Mesenchymal stem cell (in vitro differentiated cells and primary cell): Measurements from ENCODE around the gene NFE2L1.

ENCODE experiments used
- DNase-seq: peaks from one replicate; pipeline ENCODE4 v3.0.0-alpha.2; 2013
- H2AFZ ChIP-seq: one replicate; pipeline ENCODE4 v1.6.1; 2013; ENCODE audit warnings: low read depth, mild to moderate bottlenecking, control low read depth, inconsistent platforms, low read length, moderate library complexity
- H2AK5ac ChIP-seq: 2 replicates; pipeline ENCODE4 v1.6.1; 2013; ENCODE audit warnings: low read length, moderate library complexity, mild to moderate bottlenecking, inconsistent platforms; ENCODE audit not compliant: severe bottlenecking
- H2BK120ac ChIP-seq: one replicate; pipeline ENCODE4 v1.6.1; 2013; ENCODE audit warnings: low read depth, mild to moderate bottlenecking, inconsistent platforms, low read length, moderate library complexity
- H2BK12ac ChIP-seq, 2 experiments: one replicate each; pipeline ENCODE4 v1.6.1; 2013; ENCODE audit warnings: inconsistent platforms in 2 of 2, low read length in 2 of 2, mild to moderate bottlenecking in 2 of 2, moderate library complexity in 2 of 2, control low read depth in 1 of 2
- H2BK15ac ChIP-seq: one replicate; pipeline ENCODE4 v1.6.1; 2013; ENCODE audit warnings: mild to moderate bottlenecking, low read depth, inconsistent platforms; ENCODE audit not compliant: poor library complexity, severe bottlenecking
- H2BK5ac ChIP-seq: 2 replicates; pipeline ENCODE4 v1.6.1; 2013; ENCODE audit warnings: low read depth, mild to moderate bottlenecking, low read length, control low read depth, inconsistent platforms; ENCODE audit not compliant: poor library complexity, severe bottlenecking
- H3K14ac ChIP-seq, 2 experiments: one replicate each; pipeline ENCODE4 v1.6.1; 2013; ENCODE audit warnings: inconsistent platforms in 2 of 2, low read length in 2 of 2, control low read depth in 1 of 2, mild to moderate bottlenecking in 1 of 2, moderate library complexity in 1 of 2
- H3K18ac ChIP-seq, 2 experiments: one replicate each; pipeline ENCODE4 v1.6.1; 2013; ENCODE audit warnings: inconsistent platforms in 2 of 2, low read length in 2 of 2, control low read depth in 1 of 2, low read depth in 1 of 2, mild to moderate bottlenecking in 1 of 2
- H3K23ac ChIP-seq, 2 experiments: one replicate each; pipeline ENCODE4 v1.6.1; 2013; ENCODE audit warnings: inconsistent platforms in 2 of 2, low read length in 2 of 2, mild to moderate bottlenecking in 2 of 2, moderate library complexity in 2 of 2, control low read depth in 1 of 2
- H3K27ac ChIP-seq: 2 replicates; pipeline ENCODE4 v1.5.1; 2013; ENCODE audit warnings: mild to moderate bottlenecking, moderate library complexity, low read length, control low read depth, inconsistent platforms; ENCODE audit not compliant: poor library complexity, severe bottlenecking
- H3K27me3 ChIP-seq, 2 experiments: 2 replicates each; pipeline versions ENCODE4 v1.6.1 to v1.7.0; 2013; ENCODE audit warnings: low read length in 2 of 2, mild to moderate bottlenecking in 2 of 2, moderate library complexity in 2 of 2, control low read depth in 1 of 2, inconsistent platforms in 1 of 2; ENCODE audit not compliant: control insufficient read depth in 1 of 2, insufficient read depth in 1 of 2
- H3K36me3 ChIP-seq, 2 experiments: 2 replicates each; pipeline versions ENCODE4 v1.6.1 to v1.7.0; 2013; ENCODE audit warnings: low read length in 2 of 2, control low read depth in 1 of 2, inconsistent platforms in 1 of 2, low read depth in 1 of 2, mild to moderate bottlenecking in 1 of 2; ENCODE audit not compliant: insufficient read depth in 2 of 2, control insufficient read depth in 1 of 2
- H3K4ac ChIP-seq, 2 experiments: one replicate each; pipeline ENCODE4 v1.6.1; 2013; ENCODE audit warnings: inconsistent platforms in 2 of 2, low read length in 2 of 2, mild to moderate bottlenecking in 2 of 2, moderate library complexity in 2 of 2, control low read depth in 1 of 2, low read depth in 1 of 2
- H3K4me1 ChIP-seq: 2 replicates; pipeline ENCODE4 v1.6.1; 2013; ENCODE audit warnings: low read depth, low read length, control low read depth; ENCODE audit not compliant: control insufficient read depth, insufficient read depth
- H3K4me2 ChIP-seq: 2 replicates; pipeline ENCODE4 v1.6.1; 2013; ENCODE audit warnings: low read length, mild to moderate bottlenecking, inconsistent platforms; ENCODE audit not compliant: poor library complexity, severe bottlenecking
- H3K4me3 ChIP-seq, 2 experiments: 2 replicates each; pipeline versions ENCODE4 v1.5.1 to v1.7.0; 2013; ENCODE audit warnings: low read length in 2 of 2, mild to moderate bottlenecking in 2 of 2, control low read depth in 1 of 2, low read depth in 1 of 2; ENCODE audit not compliant: insufficient read depth in 1 of 2
- H3K79me1 ChIP-seq: replicated peaks from 2 replicates; pipeline ENCODE4 v1.6.1; 2013; ENCODE audit warnings: mild to moderate bottlenecking, control low read depth, low read length, inconsistent platforms; ENCODE audit not compliant: poor library complexity, severe bottlenecking
- H3K9ac ChIP-seq: 2 replicates; pipeline ENCODE4 v1.7.0; 2013; ENCODE audit warnings: mild to moderate bottlenecking, low read length, moderate library complexity
- H3K9me3 ChIP-seq: 2 replicates; pipeline ENCODE4 v1.7.0; 2013; ENCODE audit warnings: mild to moderate bottlenecking, low read length; ENCODE audit not compliant: control insufficient read depth
- H4K8ac ChIP-seq: one replicate; pipeline ENCODE4 v1.6.1; 2013; ENCODE audit warnings: inconsistent platforms, mild to moderate bottlenecking, low read length, moderate library complexity
- H4K91ac ChIP-seq: one replicate; pipeline ENCODE4 v1.6.1; 2013; ENCODE audit warnings: mild to moderate bottlenecking, low read length, inconsistent platforms
- WGBS: methylation state at CpG from one replicate; pipeline ENCODE4 v1.1.7; 2013; ENCODE audit warnings: mixed read lengths; 5-methylcytosine and 5-hydroxymethylcytosine counted together

NFE2L1 gene

DNA sequence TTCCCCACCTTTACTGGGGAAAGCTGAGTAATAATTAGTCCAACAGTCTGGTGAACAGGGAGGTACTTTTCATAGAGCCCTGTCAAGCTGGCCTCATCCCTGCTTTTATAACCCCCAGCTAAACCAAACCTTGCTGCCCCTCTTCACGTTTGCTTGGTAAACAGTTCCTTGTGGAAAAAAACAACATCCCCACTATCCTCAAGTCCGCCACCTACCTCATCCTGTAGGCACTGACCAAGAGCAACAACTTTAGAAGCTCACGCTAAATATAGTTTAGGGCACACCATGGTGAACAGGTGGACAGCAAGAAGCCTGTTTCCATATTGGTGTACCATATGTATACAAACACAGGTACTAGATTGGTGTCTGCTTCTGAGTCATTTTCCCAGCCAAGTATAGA lies 16.5 kb downstream of the NFE2L1 start:
- Histone ChIP-seq H3K14ac (no peak overlapping the region), H2BK5ac (no peak overlapping the region), H2AFZ (no peak overlapping the region), H4K8ac (no peak overlapping the region), H3K4ac (no peak overlapping the region), H3K4me1 (peaks cover 4% of the 10 kb centered on the region), H2BK120ac (no peak overlapping the region), H3K79me1 (peaks cover 22% of the 10 kb centered on the region), H3K27me3 (no peaks in the 10 kb centered on the region), H4K91ac (no peak overlapping the region), H3K23ac (no peak overlapping the region), H2BK15ac (no peak overlapping the region), H3K9me3 (no peaks in the 10 kb centered on the region), H3K4me3 (no peak overlapping the region), H2AK5ac (no peak overlapping the region), H3K18ac (no peak overlapping the region), H3K9ac (no peak overlapping the region), H3K4me2 (no peak overlapping the region), H2BK12ac (no peak overlapping the region), H3K36me3 (peaks cover 35 to 64% of the 10 kb centered on the region in 2 experiments), H3K27ac (no peak overlapping the region)
- WGBS, result 85% methylated on average over 3 of the region's 3 CpGs
- DNase-seq, result no peak

- no peaks in the 10 kb centered on the region for H3K27me3 ChIP-seq
- no peak overlapping the region for H3K23ac ChIP-seq
- peak overlapping the region; percentile 42 for H2AK5ac ChIP-seq
- WGBS, result 100% methylated on average over 1 of the region's 1 CpG
- H2BK120ac ChIP-seq, result no peak overlapping the region
- no peak overlapping the region for H2BK5ac ChIP-seq
- H3K4me2 ChIP-seq, result no peak overlapping the region
- H4K91ac ChIP-seq, result no peak overlapping the region
- no peak for DNase-seq
- peaks cover 30 to 61% of the 10 kb centered on the region in 2 experiments for H3K36me3 ChIP-seq
- H4K8ac ChIP-seq, result no peak overlapping the region
- H3K4ac ChIP-seq, result no peak overlapping the region
- H2BK15ac ChIP-seq, result no peak overlapping the region
- H3K27ac ChIP-seq, result no peak overlapping the region
- H2AFZ ChIP-seq, result no peak overlapping the region
- H3K9me3 ChIP-seq, result no peaks in the 10 kb centered on the region
- H3K79me1 ChIP-seq, result peaks cover 23% of the 10 kb centered on the region
- peaks cover 4% of the 10 kb centered on the region for H3K4me1 ChIP-seq
- no peak overlapping the region for H3K14ac ChIP-seq
- H3K18ac ChIP-seq, result no peak overlapping the region
- H2BK12ac ChIP-seq, result no peak overlapping the region
- H3K4me3 ChIP-seq, result no peak overlapping the region
- H3K9ac ChIP-seq, result no peak overlapping the region
Measured at GRCh38 chr17:48066192-48066591, 18.0 kb downstream of the NFE2L1 start.

DNA sequence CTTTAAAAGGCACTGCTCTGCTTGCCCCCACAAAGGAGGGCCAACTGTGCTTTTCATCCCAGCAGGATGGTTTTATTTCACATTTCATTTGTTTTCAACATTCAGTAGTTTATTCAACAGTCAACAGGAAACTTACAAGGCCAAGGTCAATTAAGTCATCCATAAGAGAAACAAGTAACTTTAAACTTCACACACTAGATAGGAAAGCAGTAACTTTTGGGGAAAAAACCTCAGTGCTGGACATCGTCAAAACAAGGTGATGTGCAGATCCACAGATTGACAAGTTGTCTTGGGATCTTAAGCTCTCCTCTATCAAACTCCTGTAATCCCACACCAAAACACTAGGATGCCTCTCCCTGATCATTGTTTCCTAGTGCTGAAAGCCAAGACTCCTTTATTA lies 18.5 kb downstream of the NFE2L1 start:
- Histone ChIP-seq H2AK5ac (no peak overlapping the region), H3K9me3 (no peaks in the 10 kb centered on the region), H2BK5ac (no peak overlapping the region), H3K27ac (no peak overlapping the region), H4K8ac (no peak overlapping the region), H3K4me2 (no peak overlapping the region), H2BK120ac (no peak overlapping the region), H4K91ac (no peak overlapping the region), H2AFZ (no peak overlapping the region), H3K36me3 (peaks cover 32 to 62% of the 10 kb centered on the region in 2 experiments), H3K27me3 (no peaks in the 10 kb centered on the region), H3K23ac (no peak overlapping the region), H3K4me1 (peaks cover 4% of the 10 kb centered on the region), H3K4me3 (no peak overlapping the region), H2BK15ac (no peak overlapping the region), H3K14ac (no peak overlapping the region), H3K4ac (no peak overlapping the region), H3K18ac (no peak overlapping the region), H3K79me1 (peaks cover 25% of the 10 kb centered on the region), H2BK12ac (no peak overlapping the region), H3K9ac (no peak overlapping the region)
- no peak for DNase-seq
- WGBS, result 100% methylated on average over 1 of the region's 1 CpG

DNA sequence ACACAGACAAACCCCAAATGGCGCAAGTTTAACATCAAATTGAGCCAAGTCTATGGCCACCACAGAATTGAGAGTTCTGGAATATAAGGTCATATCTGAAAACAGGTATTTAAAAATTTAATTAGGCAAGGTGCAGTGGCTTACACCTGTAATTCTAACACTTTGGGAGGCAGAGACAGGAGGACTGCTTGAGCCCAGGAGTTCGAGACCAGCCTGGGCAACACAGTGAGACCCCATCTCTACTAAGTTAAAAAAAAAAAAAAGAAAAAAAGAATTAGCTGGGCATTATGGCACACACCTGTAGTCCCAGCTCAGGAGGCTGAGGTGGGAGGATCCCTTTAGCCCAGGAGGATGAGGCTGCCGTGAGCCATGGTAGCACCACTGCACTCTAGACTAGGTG lies 19.1 kb downstream of the NFE2L1 start:
- Histone ChIP-seq H3K9me3 (no peaks in the 10 kb centered on the region), H3K9ac (no peak overlapping the region), H4K91ac (no peak overlapping the region), H3K36me3 (peaks cover 31 to 57% of the 10 kb centered on the region in 2 experiments), H3K79me1 (peaks cover 27% of the 10 kb centered on the region), H3K27ac (no peak overlapping the region), H2BK12ac (no peak overlapping the region), H3K4me3 (no peak overlapping the region), H3K23ac (no peak overlapping the region), H2AK5ac (no peak overlapping the region), H2AFZ (no peak overlapping the region), H3K4me1 (peaks cover 4% of the 10 kb centered on the region), H3K14ac (no peak overlapping the region), H2BK15ac (no peak overlapping the region), H2BK5ac (no peak overlapping the region), H2BK120ac (no peak overlapping the region), H3K18ac (no peak overlapping the region), H3K4me2 (no peak overlapping the region), H3K4ac (no peak overlapping the region), H4K8ac (no peak overlapping the region), H3K27me3 (no peaks in the 10 kb centered on the region)
- DNase-seq, result no peak
- WGBS, result 100% methylated on average over 2 of the region's 3 CpGs
